NCI-H460 (cell line): ENCODE results near the gene ACSS2. TPM values are rescaled to one million over a fixed set of nuclear protein-coding genes. Genes with fewer than 3 reads are reported as not detected.

Experiments
- DNase-seq: peaks from one replicate; pipeline ENCODE4 v3.0.0-alpha.2; 2016; ENCODE audit warnings: low read depth; ENCODE audit errors: extremely low read depth
- total RNA-seq: library from RNA; depleted of rRNA; stranded (reverse); fragments of >200 nt; shearing (Covaris generic); gene quantifications from 2 replicates; pipeline ENCODE4 v1.2.3, GENCODE V29; 2014

Gene ACSS2
- total RNA-seq, 1 experiment from 2014 or later, result 33.3 TPM

DNA sequence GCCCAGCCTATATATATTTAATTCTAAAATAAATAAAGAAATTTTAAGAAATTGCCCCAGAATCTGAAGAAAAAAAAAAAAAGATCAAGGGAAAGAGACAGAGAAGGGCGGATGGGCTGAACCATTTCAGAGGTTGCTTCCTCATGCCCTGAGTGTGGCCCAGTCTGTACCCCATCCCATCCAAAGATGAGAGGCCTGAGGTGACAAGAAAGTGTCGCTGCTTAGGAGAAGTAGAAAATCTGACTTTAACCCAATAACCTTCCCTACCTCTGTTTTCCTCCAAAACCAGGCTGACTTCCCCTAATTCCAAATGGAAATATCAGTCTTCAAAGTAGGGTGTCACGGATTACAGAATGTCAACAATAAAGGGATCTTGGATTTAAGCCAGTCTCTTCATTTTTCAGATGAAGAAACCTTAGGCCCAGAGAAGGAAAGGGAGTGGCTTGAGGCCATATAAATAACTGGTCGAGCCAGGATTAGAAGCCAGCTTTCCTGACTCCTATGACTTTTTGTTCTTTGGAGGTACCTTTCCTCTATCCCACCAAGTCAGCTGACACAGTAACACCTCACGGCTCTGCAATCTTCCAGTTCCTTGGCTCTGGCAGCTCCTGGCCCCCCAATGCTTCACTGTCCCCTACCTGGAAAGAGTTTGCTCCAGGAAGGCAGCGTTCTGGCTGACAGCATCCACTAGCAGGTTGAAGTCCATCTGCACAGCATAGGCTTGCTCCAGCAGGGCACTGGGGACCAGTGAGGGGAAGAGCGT, 69.1 kb downstream of the ACSS2 start:
- DNase-seq, result no peak

DNA sequence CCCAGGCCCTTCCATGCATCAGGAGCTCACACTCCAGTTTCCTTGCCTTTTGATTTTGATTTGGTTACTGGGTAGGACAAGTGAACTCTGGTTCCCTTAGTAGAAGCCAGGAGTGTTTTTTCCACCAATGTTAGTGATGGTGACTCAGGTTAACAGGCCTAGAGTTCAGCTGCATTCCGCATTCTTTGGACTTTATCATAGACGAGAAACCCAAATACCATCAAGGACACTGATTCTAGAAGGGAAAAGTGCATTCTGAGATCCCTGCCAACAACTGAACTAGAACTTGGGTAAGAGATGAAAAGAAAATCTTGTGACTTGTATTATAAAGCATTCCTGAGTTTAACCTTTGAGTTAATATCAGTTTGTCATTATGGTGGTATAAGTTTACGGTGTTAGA, 70.2 kb downstream of the ACSS2 start:
- DNase-seq, result no peak

DNA sequence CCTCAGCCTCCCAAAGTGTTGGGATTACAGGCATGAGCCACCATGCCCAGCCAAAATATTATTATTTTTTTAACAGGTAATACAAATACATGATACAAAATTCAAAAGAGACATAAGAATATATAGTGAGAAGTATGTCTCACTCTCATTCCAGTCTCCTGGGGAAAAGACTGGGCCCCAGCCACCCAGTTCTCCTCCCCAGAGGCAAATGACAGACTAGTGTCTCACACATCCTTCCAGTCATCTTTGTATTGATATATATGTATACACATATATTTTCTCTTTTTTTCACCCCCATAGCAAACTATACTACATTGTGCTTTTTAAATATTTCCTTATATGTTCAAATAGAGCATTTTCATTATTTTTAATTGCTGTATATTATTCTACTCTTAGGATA, 70.9 kb downstream of the ACSS2 start:
- DNase-seq, result no peak

DNA sequence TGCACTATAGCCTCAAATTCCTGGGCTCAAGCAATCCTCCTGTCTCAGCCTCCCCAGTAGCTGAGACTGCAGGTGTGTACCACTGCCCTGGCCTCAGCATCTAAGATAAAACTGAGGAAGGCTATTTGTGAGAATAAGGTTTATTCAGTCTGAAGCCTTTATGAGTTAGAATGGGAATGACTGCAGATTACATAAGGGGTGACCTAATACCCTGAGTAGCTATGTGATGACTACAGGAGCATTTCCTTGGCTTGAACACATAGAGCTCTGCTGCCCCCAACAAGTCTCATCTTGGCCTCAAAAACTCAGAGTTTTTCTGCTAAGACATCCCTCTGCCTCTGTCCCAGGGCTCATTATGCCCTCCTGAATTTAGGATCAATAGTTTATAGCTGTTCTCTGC, 71.6 kb downstream of the ACSS2 start:
- no peak for DNase-seq

DNA sequence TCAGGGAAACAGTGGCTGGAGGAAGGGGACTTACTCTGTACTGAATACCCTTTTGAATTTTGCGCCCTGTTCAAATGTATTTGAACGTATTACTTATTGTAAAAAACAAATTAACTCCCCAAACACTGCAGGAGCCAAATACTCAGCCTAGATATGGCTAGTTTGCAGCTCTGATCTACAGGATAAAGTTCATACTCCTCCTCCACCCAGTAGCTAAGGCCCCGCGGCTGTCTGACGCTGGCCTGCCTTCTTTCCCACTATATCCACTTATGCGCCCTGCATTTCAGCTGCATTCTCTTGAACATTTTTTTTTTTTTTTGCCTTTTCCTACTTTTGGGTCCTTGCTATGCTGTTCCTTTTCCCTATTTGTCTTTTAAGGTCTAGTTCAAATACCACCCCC, 72.7 kb downstream of the ACSS2 start:
- DNase-seq, result no peak

DNA sequence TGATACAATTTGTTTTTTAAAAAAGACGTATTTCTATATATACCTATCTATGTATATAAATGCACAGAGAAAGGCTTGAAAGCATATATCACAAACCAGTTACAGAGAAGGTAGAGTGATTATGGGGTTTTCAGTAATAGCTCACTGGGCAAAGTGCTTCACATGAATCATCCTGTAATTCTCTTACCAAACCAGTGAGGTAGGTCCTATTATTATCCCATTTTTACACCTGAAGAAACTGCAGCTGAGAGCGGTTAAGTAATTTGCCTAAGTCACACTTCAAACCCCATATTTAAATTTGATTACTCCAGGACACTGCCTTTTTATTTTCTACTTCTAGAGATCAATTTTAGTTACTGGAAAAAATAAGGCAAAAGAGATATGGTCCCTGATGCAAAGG, 74.8 kb downstream of the ACSS2 start:
- no peak for DNase-seq

DNA sequence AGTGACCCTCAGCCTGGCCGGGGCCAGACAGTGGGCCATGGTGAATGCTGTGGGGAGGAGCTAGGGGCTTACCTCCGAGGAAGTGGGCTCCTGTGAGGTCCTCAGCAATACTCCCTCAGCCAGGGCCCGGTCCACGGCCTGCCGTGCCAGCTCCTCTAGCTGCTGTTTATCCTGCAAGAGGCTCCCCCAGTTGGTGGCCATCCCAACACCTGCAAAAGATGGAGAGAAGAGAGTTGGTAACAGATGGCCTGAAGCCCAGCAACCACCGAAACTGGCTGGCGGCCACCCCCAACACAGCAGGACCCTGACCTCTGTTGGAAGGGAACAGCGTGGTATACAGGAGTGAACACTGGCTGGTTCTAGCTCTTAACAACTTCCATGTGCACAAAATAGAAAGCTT, 75.2 kb downstream of the ACSS2 start:
- no peak for DNase-seq

DNA sequence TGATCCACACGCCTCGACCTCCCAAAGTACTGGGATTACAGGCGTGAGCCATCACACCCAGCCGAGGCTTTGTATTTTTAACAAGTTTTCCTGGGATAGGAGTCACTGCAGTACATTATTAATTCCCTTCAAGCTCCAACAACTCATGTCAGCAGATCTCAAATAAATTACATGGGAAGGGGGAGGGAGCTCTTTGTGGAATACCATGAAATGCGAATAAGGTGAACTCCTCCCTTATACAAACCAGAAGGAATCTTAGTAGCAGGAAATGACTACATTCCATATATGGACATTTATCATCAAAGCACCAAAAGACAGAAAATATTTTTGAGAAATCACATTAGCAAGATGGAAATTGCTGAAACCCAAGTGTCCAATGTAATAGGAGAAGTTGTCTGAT, 76.3 kb downstream of the ACSS2 start:
- no peak for DNase-seq

DNA sequence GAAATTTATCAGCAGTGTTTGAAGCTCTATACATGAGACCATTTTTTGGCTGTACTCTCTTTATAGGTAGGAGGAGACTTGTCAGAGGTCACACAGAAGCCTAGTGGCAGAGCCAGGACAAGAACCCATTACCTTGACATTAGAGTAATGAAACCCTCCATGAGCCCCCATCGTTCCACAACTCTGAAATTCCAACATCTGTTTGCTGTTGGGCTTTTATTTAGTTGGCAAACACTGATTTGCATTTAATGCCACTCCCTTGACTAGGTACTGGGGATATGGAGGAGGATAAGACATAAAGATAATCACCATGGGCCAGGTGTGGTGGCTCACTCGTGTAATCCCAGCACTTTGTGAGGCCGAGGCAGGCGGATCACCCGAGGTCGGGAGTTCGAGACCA, 77.5 kb downstream of the ACSS2 start:
- no peak for DNase-seq

DNA sequence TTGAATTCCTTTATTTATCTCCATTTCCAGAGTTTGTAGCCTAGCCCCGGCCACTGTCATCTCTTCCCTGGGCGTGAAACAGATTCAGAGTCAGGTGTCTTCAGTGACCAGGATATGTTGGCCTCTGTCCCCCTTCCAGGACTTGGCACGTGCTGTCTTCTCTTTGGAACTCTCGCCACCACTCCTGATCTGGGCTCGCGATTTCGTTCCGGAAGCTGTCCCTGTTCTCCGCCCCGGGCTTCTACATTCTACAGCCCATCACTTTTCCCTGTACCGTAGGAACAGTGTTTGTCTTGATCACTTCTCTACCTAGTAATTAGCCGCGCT, 78.5 kb downstream of the ACSS2 start:
- peak; percentile 26 for DNase-seq

DNA sequence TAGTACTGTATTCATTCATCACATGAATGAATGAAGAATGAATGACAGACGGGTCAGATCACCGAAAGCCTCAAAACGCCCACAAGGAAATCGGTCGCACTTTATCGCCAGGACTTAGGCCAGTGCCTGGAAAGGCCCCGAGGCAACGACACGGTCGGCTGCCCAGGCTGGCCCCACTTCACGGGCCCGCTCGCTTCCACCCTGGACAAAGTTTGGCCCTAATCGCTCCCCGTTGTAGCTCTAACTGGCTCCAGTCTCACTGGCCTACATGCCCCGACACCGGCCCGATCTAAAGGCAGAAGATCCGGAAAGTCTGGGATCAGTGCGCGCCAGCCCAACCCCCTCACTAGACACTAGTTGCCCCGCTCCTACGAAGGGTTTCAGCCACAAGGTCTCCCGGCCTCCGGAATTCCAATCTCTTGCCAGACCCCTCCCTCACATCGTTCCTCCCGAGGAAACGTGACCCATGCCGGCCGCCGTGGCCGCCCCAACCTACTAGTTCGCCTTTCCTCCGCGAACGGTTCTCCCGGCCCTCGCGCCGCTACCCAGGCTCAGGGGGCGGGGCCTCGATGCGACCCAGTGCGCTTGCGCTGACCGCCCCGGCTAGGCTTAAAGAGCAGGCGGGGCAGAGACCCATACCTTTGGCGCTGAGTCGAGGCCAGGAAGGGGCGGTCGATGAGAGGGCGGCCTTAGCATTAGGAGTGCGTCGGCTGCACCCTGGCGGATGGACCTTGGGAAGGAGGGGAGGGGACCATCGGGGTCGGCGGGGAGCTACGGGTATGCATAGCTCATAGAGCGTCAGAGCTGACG, 79.0 kb downstream of the ACSS2 start, which contains the start of the genes GSS and MYH7B:
TSS of gene GSS (minus strand) at position 576 of the 810 bp plus-strand sequence. CDS start 3,954 bp downstream, outside the sequence.
TSS of gene MYH7B (plus strand) at position 638 of the 810 bp plus-strand sequence. CDS start 22,138 bp downstream, outside the sequence.
- DNase-seq, result peak; percentile 96

DNA sequence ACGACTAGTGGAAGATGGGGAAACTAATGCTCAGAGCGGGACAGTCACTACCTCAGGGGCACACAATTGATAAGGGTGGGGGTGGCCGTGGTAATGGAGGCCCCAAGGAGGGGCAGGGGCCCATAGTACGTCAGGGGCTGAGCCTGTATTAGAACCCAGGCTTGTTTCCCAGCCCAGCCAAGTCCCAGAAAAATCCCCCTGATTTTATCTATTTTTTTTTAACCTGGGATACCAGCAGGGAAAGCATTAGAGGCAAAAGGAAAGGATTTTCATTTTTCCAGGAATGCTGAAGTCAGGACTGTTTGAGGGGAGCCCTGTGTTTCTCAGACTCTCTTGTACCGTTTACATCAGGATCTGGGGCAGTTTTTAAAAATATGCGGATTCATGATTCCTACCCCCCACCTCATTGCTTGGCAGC, 79.6 kb downstream of the ACSS2 start:
- no peak for DNase-seq

DNA sequence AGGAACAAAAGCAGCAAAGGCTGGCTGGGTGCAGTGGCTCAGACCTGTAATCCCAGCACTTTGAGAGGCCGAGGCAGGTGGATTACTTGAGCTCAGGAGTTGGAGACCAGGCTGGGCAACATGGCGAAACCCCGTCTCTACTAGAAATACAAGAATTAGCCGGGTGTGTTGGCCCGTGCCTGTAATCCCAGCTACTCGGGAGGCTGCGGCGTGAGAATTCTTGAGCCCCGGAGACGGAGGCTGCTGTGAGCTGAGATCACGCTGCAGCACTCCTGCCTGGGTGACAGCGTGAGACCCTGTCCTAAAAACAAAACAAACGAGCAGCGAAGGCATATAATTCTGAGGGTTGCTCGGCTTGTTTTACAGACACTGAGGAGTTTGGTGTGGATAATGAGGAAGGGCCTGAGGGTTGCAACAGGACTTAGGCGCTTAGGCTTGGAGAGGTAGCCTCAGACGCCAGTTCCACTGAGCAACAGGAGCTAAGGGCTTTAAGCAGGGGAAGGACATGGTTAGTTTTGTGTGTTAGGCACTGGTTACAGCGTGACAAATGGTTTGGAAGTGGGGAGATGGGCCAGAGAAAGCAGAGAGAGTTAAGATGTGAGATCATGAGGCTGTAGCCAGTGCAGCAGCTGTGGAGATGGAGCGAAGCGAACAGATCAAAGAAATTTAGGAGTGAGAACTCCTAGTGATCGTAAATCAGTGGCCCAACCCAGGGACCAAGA, 80.5 kb downstream of the ACSS2 start:
- no peak for DNase-seq

DNA sequence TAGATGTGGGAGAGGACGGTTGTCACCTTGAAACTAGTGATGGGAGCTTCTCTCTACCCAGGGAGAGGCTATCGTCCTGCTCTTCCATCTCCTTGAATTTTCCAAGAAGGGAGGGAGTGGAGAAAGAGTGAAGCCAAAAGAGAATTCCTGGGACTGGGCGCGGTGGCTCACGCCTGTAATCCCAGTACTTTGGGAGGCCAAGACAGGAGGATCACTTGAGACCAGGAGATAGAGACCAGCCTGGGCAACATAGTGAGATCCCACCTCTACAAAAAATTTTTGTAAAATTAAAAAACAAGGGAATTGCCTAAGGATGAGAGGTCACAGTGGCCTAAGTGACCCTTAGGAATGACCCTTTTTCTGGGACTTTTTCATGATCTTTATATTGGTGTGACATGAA, 88.1 kb downstream of the ACSS2 start:
- no peak for DNase-seq

DNA sequence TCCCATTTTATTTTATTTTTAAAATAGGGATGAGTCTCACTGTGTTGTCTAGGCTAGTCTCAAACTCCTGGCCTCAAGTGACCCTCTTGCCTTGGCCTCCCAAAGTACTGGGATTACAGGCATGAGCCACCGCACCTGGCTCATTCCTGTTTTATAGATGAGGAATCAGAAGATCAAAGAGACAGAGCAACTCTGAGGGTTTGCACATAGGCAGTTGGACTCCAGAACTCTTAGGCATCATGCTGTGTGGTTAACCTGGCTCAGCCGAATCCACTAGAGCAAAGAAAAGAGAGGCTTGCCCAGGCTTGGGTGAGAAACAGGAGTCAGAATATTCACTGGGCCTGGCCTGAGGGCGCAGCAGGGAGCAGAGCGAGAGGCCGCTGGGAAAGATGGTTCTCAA, 88.6 kb downstream of the ACSS2 start:
- no peak for DNase-seq

DNA sequence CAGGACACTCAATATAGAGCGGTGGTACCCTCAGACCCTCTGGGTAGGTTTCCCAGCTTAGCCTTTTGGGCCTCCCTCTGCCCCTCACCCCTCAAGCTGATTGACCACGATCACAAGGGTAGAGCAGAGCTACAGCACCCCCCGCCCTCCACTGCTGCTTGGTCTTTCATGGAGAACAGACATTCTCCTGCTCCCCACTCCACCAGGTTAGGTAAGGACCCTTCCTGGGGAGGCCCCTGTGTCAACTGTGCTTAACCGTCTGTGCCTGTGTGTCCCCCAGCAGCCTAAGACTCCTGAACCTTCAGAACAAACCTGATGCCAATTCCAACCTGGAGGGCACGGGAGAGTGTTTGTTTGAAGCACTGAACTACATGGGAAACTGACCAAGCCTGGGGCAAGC, 91.0 kb downstream of the ACSS2 start:
- DNase-seq, result no peak

DNA sequence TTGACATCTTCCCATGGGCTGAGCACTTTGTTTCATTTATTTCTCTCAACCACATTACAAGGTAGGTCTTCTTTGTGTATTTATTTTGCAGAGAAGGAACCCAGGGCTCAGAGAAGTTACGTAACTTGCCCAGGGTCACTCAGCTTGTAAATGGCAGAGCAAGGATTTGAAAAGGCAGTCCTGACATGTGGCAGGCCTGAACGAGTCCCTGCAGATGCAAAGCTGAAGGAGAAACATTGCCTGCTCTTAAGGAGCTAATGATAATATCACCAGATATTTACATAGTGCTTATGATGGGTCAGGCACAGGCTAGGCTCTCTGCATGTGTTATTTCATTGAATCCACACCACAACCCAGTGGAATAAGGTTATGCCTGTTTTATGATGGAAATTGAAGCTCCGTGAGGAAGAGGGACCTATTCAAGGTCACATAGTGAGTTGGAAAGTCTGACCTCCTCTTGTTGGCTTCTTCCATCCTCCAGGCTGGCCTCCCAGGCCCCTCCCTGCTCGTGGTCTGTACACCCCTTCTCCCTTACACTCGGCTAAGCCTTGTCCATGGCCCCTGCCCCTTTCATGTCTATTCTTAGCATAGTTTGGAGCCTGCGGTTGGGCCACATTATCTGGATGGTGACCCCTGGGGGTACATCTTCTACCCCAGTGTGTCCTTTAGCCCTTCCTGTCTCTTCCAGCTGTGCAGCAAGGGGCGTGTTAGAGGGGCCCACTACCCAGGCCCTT, 91.8 kb downstream of the ACSS2 start:
- no peak for DNase-seq

DNA sequence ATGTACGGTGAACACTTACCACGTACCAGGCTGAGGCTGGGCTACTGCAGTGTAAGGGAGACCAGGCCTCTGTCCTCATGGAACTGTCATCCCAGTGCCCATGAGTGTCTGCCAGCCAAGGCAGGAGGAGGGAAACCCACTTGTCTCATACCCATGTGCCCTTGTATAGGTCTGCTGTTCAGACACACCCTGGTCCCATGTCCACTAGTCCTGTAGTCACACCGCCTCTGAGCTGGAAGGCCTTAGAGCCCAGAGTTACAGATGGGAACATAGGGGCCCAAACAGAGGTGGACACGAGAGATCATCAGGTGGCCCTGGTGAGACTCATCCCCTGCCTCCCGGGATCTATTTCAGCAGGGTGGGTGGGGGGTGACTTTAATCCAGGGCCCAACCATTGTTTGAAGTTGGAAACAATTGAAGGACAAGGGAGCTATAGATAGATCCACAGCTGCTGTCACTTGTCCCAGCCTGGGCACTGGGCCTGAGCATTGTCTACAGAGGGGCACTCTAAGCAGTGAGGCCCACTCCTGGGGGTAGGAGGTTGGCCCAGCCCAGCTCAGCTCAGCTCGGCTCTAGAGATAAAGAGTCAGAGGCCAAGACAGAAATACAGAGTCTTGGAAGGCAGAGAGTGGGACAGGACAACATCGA, 93.9 kb downstream of the ACSS2 start:
- no peak for DNase-seq

DNA sequence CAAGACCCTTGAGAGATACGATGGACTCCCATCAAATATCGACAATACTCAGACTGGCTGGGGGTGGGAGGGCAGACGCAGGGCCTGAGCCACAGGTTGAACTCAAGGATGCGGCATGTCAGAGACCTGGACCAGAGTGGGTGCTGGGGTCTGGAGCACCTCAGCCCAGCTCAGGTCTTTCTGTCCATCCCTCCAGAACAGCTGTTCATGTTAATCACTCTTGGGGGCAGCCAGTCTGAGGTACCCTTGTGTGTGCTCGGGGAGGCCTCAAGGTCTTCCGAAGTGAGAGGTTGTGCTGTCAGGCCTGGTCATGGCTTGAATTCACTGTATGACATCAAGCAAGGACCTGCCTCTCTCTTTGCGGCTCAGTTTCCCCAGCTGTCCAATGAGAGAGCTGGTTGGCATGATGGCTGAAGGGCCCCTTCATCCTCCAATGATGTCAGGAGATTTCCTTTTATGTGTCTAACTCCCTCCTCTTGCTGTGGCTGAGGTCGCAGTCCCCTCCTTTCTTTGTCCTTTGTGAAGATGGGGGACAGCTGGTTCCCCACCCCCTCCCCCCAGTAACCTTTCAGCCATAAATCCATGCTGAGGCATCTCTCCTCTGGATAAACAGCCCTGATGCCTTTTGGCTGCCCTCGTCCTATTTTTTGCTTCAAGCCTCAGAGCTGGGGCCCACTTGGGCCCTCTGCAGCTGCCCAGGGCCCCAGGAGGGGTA, 94.6 kb downstream of the ACSS2 start:
- no peak for DNase-seq
